Measurements from ENCODE around the gene FBLN2. TPM values are rescaled to one million over a fixed set of nuclear protein-coding genes. Genes with fewer than 3 reads are reported as not detected.

FBLN2 gene
- total RNA-seq, 1 donor from 2014 or later: 69.7 TPM

- intact Hi-C loops (cut with DNase I): loop anchor here (5.0 kb wide), 1 partner anchor 554 kb away; no protein-coding TSS in a partner anchor
- DNase-seq: no peak
- no peak for ATAC-seq (ENCODE audit: poor library complexity)
Observed at GRCh38 chr3:13645801-13646637, 97.1 kb downstream of the FBLN2 start.

GRCh38 chr3:13647298-13648059 lies 98.6 kb downstream of the FBLN2 start:
- ATAC-seq (ENCODE audit: poor library complexity) (no peak), DNase-seq (no peak)
- intact Hi-C loops (cut with DNase I): loop anchor here (2.0 to 5.0 kb wide), 2 partner anchors 151 to 555 kb away; no protein-coding TSS in a partner anchor

- DNase-seq: peak; percentile 91
- peak; percentile 93 for ATAC-seq (ENCODE audit: poor library complexity)
- intact Hi-C loops (cut with DNase I): loop anchor here (2.0 to 5.0 kb wide), 2 partner anchors 152 to 556 kb away; no protein-coding TSS in a partner anchor
Observed at GRCh38 chr3:13648060-13649001, 99.4 kb downstream of the FBLN2 start.

- intact Hi-C loops (cut with DNase I): no loop called here
- DNase-seq (peak; percentile 88), ATAC-seq (ENCODE audit: poor library complexity) (peak; percentile 82)
Observed at GRCh38 chr3:13650210-13651056, 101.5 kb downstream of the FBLN2 start.

- ATAC-seq (ENCODE audit: poor library complexity): no peak
Observed at GRCh38 chr3:13651057-13651400, 102.1 kb downstream of the FBLN2 start.

GRCh38 chr3:13651775-13652428 lies 103.0 kb downstream of the FBLN2 start:
- intact Hi-C loops (cut with DNase I): no loop called here
- ATAC-seq (ENCODE audit: poor library complexity) (no peak), DNase-seq (no peak)

More at GRCh38 chr3:13651057-13651400, 102.1 kb downstream of the FBLN2 start:
- intact Hi-C loops (cut with DNase I): no loop called here
- DNase-seq: no peak

GRCh38 chr3:13652728-13653127 lies 103.8 kb downstream of the FBLN2 start:
- ATAC-seq (ENCODE audit: poor library complexity): no peak
- intact Hi-C loops (cut with DNase I): no loop called here
- no peak for DNase-seq

- no peak for ATAC-seq (ENCODE audit: poor library complexity)
- intact Hi-C loops (cut with DNase I): no loop called here
- no peak for DNase-seq
Observed at GRCh38 chr3:13653631-13654279, 104.8 kb downstream of the FBLN2 start.

- DNase-seq: no peak
- ATAC-seq (ENCODE audit: poor library complexity): no peak
- intact Hi-C loops (cut with DNase I): no loop called here
Observed at GRCh38 chr3:13654330-13655060, 105.6 kb downstream of the FBLN2 start.

- ATAC-seq (ENCODE audit: poor library complexity) (peak; percentile 62), DNase-seq (peak; percentile 71)
- intact Hi-C loops (cut with DNase I): no loop called here
Observed at GRCh38 chr3:13655061-13655913, 106.4 kb downstream of the FBLN2 start.

- no peak for ATAC-seq (ENCODE audit: poor library complexity)
- no peak for DNase-seq
- intact Hi-C loops (cut with DNase I): no loop called here
Observed at GRCh38 chr3:13656584-13657301, 107.8 kb downstream of the FBLN2 start.

- DNase-seq (peak; percentile 68), ATAC-seq (ENCODE audit: poor library complexity) (peak; percentile 83)
- intact Hi-C loops (cut with DNase I): no loop called here
Observed at GRCh38 chr3:13657660-13658435, 108.9 kb downstream of the FBLN2 start.

GRCh38 chr3:13658681-13659080 lies 109.8 kb downstream of the FBLN2 start:
- intact Hi-C loops (cut with DNase I): no loop called here

More at GRCh38 chr3:13658681-13659080, 109.8 kb downstream of the FBLN2 start:
- DNase-seq (no peak), ATAC-seq (ENCODE audit: poor library complexity) (no peak)

Data from Right ventricle myocardium superior (tissue), 1 donor.